NCI-H82 treated with DMSO at 0.1 percent for 48 hours (cell line): ENCODE results near the gene TNK1.
A peak's percentile ranks its signal among the peaks of the same experiment; 100 is the strongest.

ENCODE experiments used
- DNase-seq: peaks from one replicate; lab custom pipeline; 2025; ENCODE audit not compliant: unreplicated experiment; lab: John Stamatoyannopoulos, UW

TNK1 gene

GRCh38 chr17:7389924-7390910, 9.3 kb downstream of the TNK1 start:
- DNase-seq, result no peak

GRCh38 chr17:7391307-7391706, 10.4 kb downstream of the TNK1 start:
- DNase-seq, result no peak

GRCh38 chr17:7392696-7393612, 12.1 kb downstream of the TNK1 start:
- no peak for DNase-seq

- DNase-seq, result peak; percentile 19
Measured at GRCh38 chr17:7393613-7394451, 12.9 kb downstream of the TNK1 start.

- peak; percentile 57 for DNase-seq
Measured at GRCh38 chr17:7394452-7395191, 13.7 kb downstream of the TNK1 start, which contains the start of gene PLSCR3. TSS of gene PLSCR3 (minus strand) at chr17:7394525. CDS start at chr17:7394110, 415 bp downstream.

- DNase-seq, result no peak
Measured at GRCh38 chr17:7396147-7396546, 15.3 kb downstream of the TNK1 start.

- no peak for DNase-seq
Measured at GRCh38 chr17:7398612-7399011, 17.7 kb downstream of the TNK1 start.

GRCh38 chr17:7403043-7403726, 22.3 kb downstream of the TNK1 start:
- DNase-seq, result no peak

- peak; percentile 81 for DNase-seq
Measured at GRCh38 chr17:7403727-7403976, 22.8 kb downstream of the TNK1 start.

GRCh38 chr17:7403977-7404736, 23.3 kb downstream of the TNK1 start, which contains the start of gene TMEM256:
TSS of gene TMEM256 (minus strand) at chr17:7404097. CDS start at chr17:7404084, 13 bp downstream.
- DNase-seq, result peak; percentile 99

GRCh38 chr17:7404737-7405349, 24.0 kb downstream of the TNK1 start:
- DNase-seq, result peak; percentile 18

- peak; percentile 17 for DNase-seq
Measured at GRCh38 chr17:7405350-7406234, 24.7 kb downstream of the TNK1 start.

GRCh38 chr17:7406235-7406825, 25.4 kb downstream of the TNK1 start:
- DNase-seq, result no peak

GRCh38 chr17:7407082-7407481, 26.2 kb downstream of the TNK1 start:
- no peak for DNase-seq

GRCh38 chr17:7407485-7408251, 26.8 kb downstream of the TNK1 start, which contains the start of gene NLGN2:
TSS of gene NLGN2 (plus strand) at chr17:7407845. CDS start at chr17:7408256, 411 bp downstream.
- no peak for DNase-seq

- no peak for DNase-seq
Measured at GRCh38 chr17:7408252-7408727, 27.4 kb downstream of the TNK1 start.
